HepG2 (cell line): ENCODE measurements around the gene PNKD. TPM values are rescaled to one million over a fixed set of nuclear protein-coding genes. Genes with fewer than 3 reads are reported as not detected.

ENCODE experiments used
- GATAD2A ChIP-seq: IDR thresholded peaks from 2 replicates; pipeline ENCODE4 v1.6.1; 2016
- HDAC2 ChIP-seq: sonication (generic); formaldehyde crosslinking; IDR thresholded peaks from 2 replicates; pipeline ENCODE4 v1.4.0; 2020; ENCODE audit warnings: missing genetic modification reagents
- HMGA1 ChIP-seq: sonication (generic); formaldehyde crosslinking; conservative IDR thresholded peaks from 2 replicates; pipeline ENCODE4 v1.4.0; 2020; ENCODE audit warnings: missing genetic modification reagents
- HNF4A ChIP-seq: sonication (generic); formaldehyde crosslinking; IDR thresholded peaks from 2 replicates; pipeline ENCODE4 v1.4.0; 2020; ENCODE audit warnings: missing genetic modification reagents
- HOXA7 ChIP-seq: sonication (generic); formaldehyde crosslinking; IDR thresholded peaks from 2 replicates; pipeline ENCODE4 v1.8.1; 2022; ENCODE audit warnings: mild to moderate bottlenecking, missing genetic modification reagents, moderate library complexity
- HOXA9 ChIP-seq: sonication (generic); formaldehyde crosslinking; IDR thresholded peaks from 2 replicates; pipeline ENCODE4 v1.8.1; 2022; ENCODE audit warnings: missing genetic modification reagents, mild to moderate bottlenecking, moderate library complexity, borderline replicate concordance
- IRF9 ChIP-seq: sonication (generic); formaldehyde crosslinking; IDR thresholded peaks from 2 replicates; pipeline ENCODE4 v1.8.0; 2022; ENCODE audit warnings: missing genetic modification reagents, mild to moderate bottlenecking, borderline replicate concordance
- MEIS2 ChIP-seq: sonication (generic); formaldehyde crosslinking; IDR thresholded peaks from 2 replicates; pipeline ENCODE4 v1.9.0; 2021; ENCODE audit warnings: mild to moderate bottlenecking, missing genetic modification reagents
- NCOA1 ChIP-seq: sonication (generic); formaldehyde crosslinking; IDR thresholded peaks from 2 replicates; pipeline ENCODE4 v1.9.0; 2021; ENCODE audit warnings: missing genetic modification reagents
- REXO4 ChIP-seq: sonication (generic); formaldehyde crosslinking; IDR thresholded peaks from 2 replicates; pipeline ENCODE4 v1.8.0; 2022; ENCODE audit warnings: missing genetic modification reagents, mild to moderate bottlenecking, borderline replicate concordance
- STAT6 ChIP-seq: sonication (generic); formaldehyde crosslinking; IDR thresholded peaks from 2 replicates; pipeline ENCODE4 v1.4.0; 2020; ENCODE audit warnings: missing genetic modification reagents, mild to moderate bottlenecking, borderline replicate concordance
- TERF1 ChIP-seq: sonication (generic); formaldehyde crosslinking; IDR thresholded peaks from 2 replicates; pipeline ENCODE4 v1.8.0; 2022; ENCODE audit warnings: mild to moderate bottlenecking, missing genetic modification reagents, moderate library complexity
- THRA ChIP-seq: sonication (generic); formaldehyde crosslinking; IDR thresholded peaks from 2 replicates; pipeline ENCODE4 v1.4.0; 2020; ENCODE audit warnings: missing genetic modification reagents, borderline replicate concordance
- U2AF2 ChIP-seq: fragments of 200-400 bp; formaldehyde crosslinking; IDR thresholded peaks from 2 replicates; pipeline ENCODE4 v1.6.1; 2017; ENCODE audit warnings: low read depth, mild to moderate bottlenecking, low read length
- ZFP62 ChIP-seq: sonication (generic); formaldehyde crosslinking; IDR thresholded peaks from 2 replicates; pipeline ENCODE4 v1.4.0; 2020; ENCODE audit warnings: missing genetic modification reagents
- ZIK1 ChIP-seq: sonication (generic); formaldehyde crosslinking; IDR thresholded peaks from 2 replicates; pipeline ENCODE4 v1.5.0; 2020; ENCODE audit warnings: mild to moderate bottlenecking, low read depth, missing genetic modification reagents, borderline replicate concordance
- ZNF224 ChIP-seq: sonication (generic); formaldehyde crosslinking; IDR thresholded peaks from 2 replicates; pipeline ENCODE4 v1.5.0; 2020; ENCODE audit warnings: mild to moderate bottlenecking, missing genetic modification reagents
- ZNF24 ChIP-seq: fragments of 450-650 bp; IDR thresholded peaks from 2 replicates; pipeline ENCODE4 v1.6.1; 2017; ENCODE audit warnings: antibody characterized with exemption, mild to moderate bottlenecking
- ZNF770 ChIP-seq: sonication (generic); formaldehyde crosslinking; IDR thresholded peaks from 2 replicates; pipeline ENCODE4 v1.5.0; 2020; ENCODE audit warnings: mild to moderate bottlenecking, missing genetic modification reagents
- ZNF83 ChIP-seq: sonication (generic); formaldehyde crosslinking; IDR thresholded peaks from 2 replicates; pipeline ENCODE4 v1.4.0; 2020; ENCODE audit warnings: missing genetic modification reagents, mild to moderate bottlenecking, borderline replicate concordance
- polyA plus RNA-seq, 8 experiments: library from polyadenylated mRNA; depleted of rRNA in 3 of 8; stranded (reverse) in 7 of 8; unstranded in 1 of 8; fragments of >200 nt; fragmentation: Illumina TruSeq in 4 of 8; extraction: Trizol in 4 of 8; gene quantifications; 2 replicates each; pipeline versions ENCODE4 v1.2.1 to v1.2.3, GENCODE V29; 2011 to 2016; ENCODE audit warnings: low read depth in 4 of 8, missing spikeins in 1 of 8, mixed read lengths in 1 of 8; ENCODE audit not compliant: insufficient read depth in 1 of 8
- total RNA-seq, 5 experiments: library from RNA; depleted of rRNA; stranded (reverse); fragments of >200 nt; fragmentation: Illumina TruSeq; extraction: Trizol; gene quantifications; 2 replicates each; pipeline ENCODE4 v1.2.3, GENCODE V29; 2016; ENCODE audit warnings: low read depth in 1 of 5

PNKD gene
- total and polyA plus RNA-seq, 2 of the 13 experiments (the other 11 are each of a cell fraction or from before 2014, with no cell fraction given) = 55.9 to 80.4 TPM

- TF ChIP-seq STAT6 (CRISPR knock-in tag) (no peak), GATAD2A (0 out of 2 replicates have a peak, but pooled peaks have one; percentile 35), ZIK1 (no peak), ZNF24 (no peak), NCOA1 (CRISPR knock-in tag) (no peak), REXO4 (CRISPR knock-in tag) (no peak), THRA (peak; percentile 88; the same call in 1 of the 2 replicates), U2AF2 (no peak), MEIS2 (CRISPR knock-in tag) (no peak), IRF9 (CRISPR knock-in tag) (no peak), HOXA9 (CRISPR knock-in tag) (no peak), HNF4A (CRISPR knock-in tag) (peak; percentile 26; the same call in 1 of the 2 replicates), HDAC2 (peak; percentile 42; the same call in 1 of the 2 replicates), ZNF83 (CRISPR knock-in tag) (no peak), ZFP62 (CRISPR knock-in tag) (no peak), TERF1 (CRISPR knock-in tag) (no peak), HOXA7 (CRISPR knock-in tag) (no peak), ZNF770 (CRISPR knock-in tag) (no peak), ZNF224 (CRISPR knock-in tag) (no peak), HMGA1 (CRISPR knock-in tag) (no peak)
These were observed 26.5 kb downstream of the PNKD start (continued) for GRCh38 chr2:218296847-218297246.
